ENCODE data around the gene OMP.

- TF ChIP-seq CTCF (IDR thresholded peaks at IDR 0.05) (no peak), POLR2A (IDR thresholded peaks at IDR 0.05) (no peak)
Observed at GRCh38 chr11:77138106-77138649, 35.5 kb downstream of the OMP start.
